ENCODE data around the gene CPB2. TPM values are rescaled to one million over a fixed set of nuclear protein-coding genes. Genes with fewer than 3 reads are reported as not detected.

CPB2 gene
- total and polyA plus RNA-seq, 9 of the 15 experiments (the other 6 are each of a cell fraction or from before 2014, with no cell fraction given): 0.03 to 0.16 (median 0.07) TPM; not detected in 6

DNA sequence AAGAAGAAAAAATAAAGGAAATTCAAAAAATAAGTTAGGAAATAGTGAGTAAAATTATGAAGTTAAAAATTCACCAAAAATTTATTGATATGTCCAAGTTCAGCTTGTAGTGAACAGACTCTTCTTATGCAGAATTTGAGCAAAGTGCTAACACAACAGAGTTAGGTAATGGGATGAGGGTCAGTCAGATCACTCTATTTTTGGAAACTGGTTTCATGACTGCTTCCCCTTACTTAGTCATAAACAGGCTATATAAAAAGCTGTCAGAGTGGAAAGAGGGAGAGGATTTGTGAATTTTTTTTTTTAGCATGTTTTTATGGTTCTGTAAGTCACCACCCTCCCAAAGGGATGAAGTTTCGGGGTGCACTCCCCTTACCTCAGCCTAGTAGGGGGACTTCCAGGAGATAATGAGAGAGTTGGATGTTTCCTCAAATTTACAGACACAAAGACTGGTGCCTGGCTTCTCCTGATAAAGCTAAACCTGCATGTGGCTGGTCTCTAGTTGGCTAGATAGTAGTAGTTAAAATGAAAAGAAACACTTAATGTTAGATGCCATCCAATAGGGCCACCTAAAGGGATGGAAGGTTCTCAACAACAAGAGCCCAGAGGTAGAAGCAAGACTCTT, 4.5 kb downstream of the CPB2 start (continued):
- TF ChIP-seq FOXK1 (CRISPR knock-in tag; IDR thresholded peaks at IDR 0.05; ENCODE audit: borderline replicate concordance): no peak
- peak; percentile 61 for TF ChIP-seq ARID1B (IDR thresholded peaks at IDR 0.05)
- no peak for TF ChIP-seq ZNF717 (CRISPR knock-in tag; IDR thresholded peaks at IDR 0.05)
- TF ChIP-seq ZNF133 (CRISPR knock-in tag; IDR thresholded peaks at IDR 0.05): no peak
- TF ChIP-seq MEF2A (IDR thresholded peaks at IDR 0.05; ENCODE audit: control insufficient read depth, low read depth, low read length): peak; percentile 81; the same call in 1 of the 2 replicates
- no peak for TF ChIP-seq MYBL2 (IDR thresholded peaks at IDR 0.05; ENCODE audit: low read depth)
- no peak for TF ChIP-seq MYBL2 (CRISPR knock-in tag; IDR thresholded peaks at IDR 0.05; ENCODE audit: borderline replicate concordance)
- TF ChIP-seq MTA2 (IDR thresholded peaks at IDR 0.05; ENCODE audit: low read depth): peak; percentile 23; the same call in 1 of the 2 replicates
- TF ChIP-seq SNRNP70 (optimal IDR thresholded peaks at IDR 0.05; ENCODE audit: low read depth, low read length): no peak
- TF ChIP-seq TCF3 (CRISPR knock-in tag; IDR thresholded peaks at IDR 0.05): peak; percentile 77
- TF ChIP-seq, protein P1, sequence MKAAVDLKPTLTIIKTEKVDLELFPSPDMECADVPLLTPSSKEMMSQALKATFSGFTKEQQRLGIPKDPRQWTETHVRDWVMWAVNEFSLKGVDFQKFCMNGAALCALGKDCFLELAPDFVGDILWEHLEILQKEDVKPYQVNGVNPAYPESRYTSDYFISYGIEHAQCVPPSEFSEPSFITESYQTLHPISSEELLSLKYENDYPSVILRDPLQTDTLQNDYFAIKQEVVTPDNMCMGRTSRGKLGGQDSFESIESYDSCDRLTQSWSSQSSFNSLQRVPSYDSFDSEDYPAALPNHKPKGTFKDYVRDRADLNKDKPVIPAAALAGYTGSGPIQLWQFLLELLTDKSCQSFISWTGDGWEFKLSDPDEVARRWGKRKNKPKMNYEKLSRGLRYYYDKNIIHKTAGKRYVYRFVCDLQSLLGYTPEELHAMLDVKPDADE (conservative IDR thresholded peaks at IDR 0.05; ENCODE audit: control insufficient read depth, low read depth, low read length): no peak
- no peak for TF ChIP-seq ZNF551 (CRISPR knock-in tag; IDR thresholded peaks at IDR 0.05)
- 0 out of 2 replicates have a peak, but pooled peaks have one; percentile 21 for TF ChIP-seq SOX6 (IDR thresholded peaks at IDR 0.05)
- TF ChIP-seq ZNF830 (CRISPR knock-in tag; IDR thresholded peaks at IDR 0.05): no peak
- no peak for TF ChIP-seq SRSF7 (optimal IDR thresholded peaks at IDR 0.05; ENCODE audit: low read depth, low read length)
- no peak for TF ChIP-seq ZNF12 (CRISPR knock-in tag; IDR thresholded peaks at IDR 0.05)
